ENCODE data around the gene TSPOAP1. TPM values are rescaled to one million over a fixed set of nuclear protein-coding genes. Genes with fewer than 3 reads are reported as not detected.

The TSPOAP1 gene
- total RNA-seq, 2 experiments from 2014 or later, result 17.8 to 19.5 TPM

DNA sequence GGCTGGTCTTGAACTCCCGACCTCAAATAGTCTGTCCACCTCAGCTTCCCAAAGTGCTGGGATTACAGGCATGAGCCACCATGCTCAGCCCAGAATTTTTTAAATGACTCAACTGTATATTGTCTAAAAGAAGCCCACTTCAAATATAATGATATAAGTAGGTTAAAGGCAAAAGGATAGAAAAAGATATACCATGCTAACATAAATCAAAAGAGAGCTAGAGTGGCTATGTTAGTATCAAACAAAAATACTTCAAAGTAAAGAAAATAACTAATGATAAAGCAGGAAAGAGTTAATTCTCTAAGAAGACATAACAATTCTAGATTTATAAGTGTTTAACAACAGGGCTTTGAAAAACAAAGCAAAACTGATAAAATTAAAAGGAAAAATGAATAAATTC is 34.6 kb downstream of the TSPOAP1 start:
- H3K27ac Mint-ChIP-seq, result no peak overlapping the region
- Histone ChIP-seq H3K9me3 (ENCODE audit: control insufficient read depth in 1 of 2, insufficient read depth in 1 of 2, low read length in 2 of 2) (peaks cover 4% of the 10 kb centered on the region in 2 experiments), H3K4me1 (ENCODE audit: insufficient read depth, low read length) (no peaks in the 10 kb centered on the region), H3K27ac (ENCODE audit: low read depth in 1 of 2, low read length in 2 of 2) (no peak overlapping the region), H3K4me3 (ENCODE audit: low read length) (no peak overlapping the region), H3K27me3 (ENCODE audit: control insufficient read depth in 1 of 2, insufficient read depth in 2 of 2, low read length in 2 of 2) (peaks cover 0 to under 1% of the 10 kb centered on the region in 2 experiments), H3K36me3 (ENCODE audit: insufficient read depth, low read length) (no peaks in the 10 kb centered on the region)
- no peak for ATAC-seq (ENCODE audit: poor library complexity)
- CTCF ChIA-PET, result interaction anchor here (0.9 kb wide), 1 partner anchor 10 kb away, joined by 3 read pairs; no protein-coding TSS in a partner anchor
- DNase-seq, result no peak
- no peaks in the 10 kb centered on the region for H3K4me1 Mint-ChIP-seq (ENCODE audit: low read depth)
- H3K27me3 Mint-ChIP-seq, result peaks cover 6% of the 10 kb centered on the region
- intact Hi-C loops (cut with DNase I, micrococcal nuclease), result no loop called here
- POLR2A ChIA-PET, result no interaction called here
- H3K36me3 Mint-ChIP-seq (ENCODE audit: low read depth), result no peaks in the 10 kb centered on the region
- H3K9me3 Mint-ChIP-seq, result no peaks in the 10 kb centered on the region
- TF ChIP-seq, protein P1, sequence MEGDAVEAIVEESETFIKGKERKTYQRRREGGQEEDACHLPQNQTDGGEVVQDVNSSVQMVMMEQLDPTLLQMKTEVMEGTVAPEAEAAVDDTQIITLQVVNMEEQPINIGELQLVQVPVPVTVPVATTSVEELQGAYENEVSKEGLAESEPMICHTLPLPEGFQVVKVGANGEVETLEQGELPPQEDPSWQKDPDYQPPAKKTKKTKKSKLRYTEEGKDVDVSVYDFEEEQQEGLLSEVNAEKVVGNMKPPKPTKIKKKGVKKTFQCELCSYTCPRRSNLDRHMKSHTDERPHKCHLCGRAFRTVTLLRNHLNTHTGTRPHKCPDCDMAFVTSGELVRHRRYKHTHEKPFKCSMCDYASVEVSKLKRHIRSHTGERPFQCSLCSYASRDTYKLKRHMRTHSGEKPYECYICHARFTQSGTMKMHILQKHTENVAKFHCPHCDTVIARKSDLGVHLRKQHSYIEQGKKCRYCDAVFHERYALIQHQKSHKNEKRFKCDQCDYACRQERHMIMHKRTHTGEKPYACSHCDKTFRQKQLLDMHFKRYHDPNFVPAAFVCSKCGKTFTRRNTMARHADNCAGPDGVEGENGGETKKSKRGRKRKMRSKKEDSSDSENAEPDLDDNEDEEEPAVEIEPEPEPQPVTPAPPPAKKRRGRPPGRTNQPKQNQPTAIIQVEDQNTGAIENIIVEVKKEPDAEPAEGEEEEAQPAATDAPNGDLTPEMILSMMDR (IDR thresholded peaks at IDR 0.05), result no peak
- no peak overlapping the region for H3K4me3 Mint-ChIP-seq

DNA sequence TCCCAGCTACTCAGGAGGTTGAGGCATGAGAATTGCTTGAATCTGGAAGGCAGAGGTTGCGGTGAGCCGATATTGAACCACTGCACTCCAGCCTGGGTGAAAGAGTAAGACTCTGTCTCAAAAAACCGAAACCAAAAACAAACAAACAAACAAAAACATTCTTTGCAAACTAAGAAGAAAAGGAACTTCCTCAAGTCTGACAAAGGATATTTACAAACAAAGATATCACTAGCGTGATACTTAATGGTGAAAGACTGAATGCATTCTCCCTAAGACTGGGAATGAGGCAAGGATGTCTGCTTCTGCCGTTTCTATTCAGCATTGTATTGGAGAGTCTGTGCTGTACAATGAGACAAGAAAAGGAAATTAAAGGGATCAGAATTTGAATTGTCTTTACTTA is 37.3 kb downstream of the TSPOAP1 start:
- peaks cover 0 to 2% of the 10 kb centered on the region in 2 experiments for H3K27me3 ChIP-seq (ENCODE audit: control insufficient read depth in 1 of 2, insufficient read depth in 2 of 2, low read length in 2 of 2)
- no peaks in the 10 kb centered on the region for H3K36me3 ChIP-seq (ENCODE audit: insufficient read depth, low read length)
- TF ChIP-seq, protein P1 (IDR thresholded peaks at IDR 0.05), result no peak
- ATAC-seq (ENCODE audit: poor library complexity) (no peak), DNase-seq (no peak)
- Mint-ChIP-seq H3K27me3 (peaks cover 6% of the 10 kb centered on the region), H3K9me3 (no peaks in the 10 kb centered on the region), H3K36me3 (ENCODE audit: low read depth) (no peaks in the 10 kb centered on the region), H3K4me1 (ENCODE audit: low read depth) (no peaks in the 10 kb centered on the region), H3K4me3 (no peak overlapping the region), H3K27ac (no peak overlapping the region)
- ChIA-PET POLR2A (no interaction called here), CTCF (no interaction called here)
- H3K27ac ChIP-seq (ENCODE audit: low read depth in 1 of 2, low read length in 2 of 2), result no peak overlapping the region
- peaks cover 4% of the 10 kb centered on the region in 2 experiments for H3K9me3 ChIP-seq (ENCODE audit: control insufficient read depth in 1 of 2, insufficient read depth in 1 of 2, low read length in 2 of 2)
- H3K4me3 ChIP-seq (ENCODE audit: low read length), result no peak overlapping the region
- intact Hi-C loops (cut with DNase I, micrococcal nuclease), result no loop called here
- H3K4me1 ChIP-seq (ENCODE audit: insufficient read depth, low read length), result no peaks in the 10 kb centered on the region

DNA sequence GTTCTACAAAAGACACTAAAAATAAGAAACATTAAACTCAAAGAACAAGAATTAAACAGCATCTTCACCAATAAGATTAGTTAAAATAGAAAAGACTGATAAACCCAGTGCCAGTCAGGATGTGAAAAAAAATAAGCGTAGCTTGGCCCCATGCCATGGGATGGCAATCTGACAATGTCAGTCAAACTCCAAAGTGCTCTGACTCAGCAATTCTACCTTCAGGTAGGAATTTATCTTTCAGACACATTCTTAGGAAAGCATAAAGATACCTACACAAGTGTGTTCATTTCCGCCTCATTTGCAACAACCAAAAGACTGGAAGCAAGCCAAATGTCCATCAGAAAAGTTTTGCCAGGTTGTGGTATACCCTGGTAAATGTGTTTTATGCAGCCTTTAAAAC is 38.7 kb downstream of the TSPOAP1 start:
- H3K27ac Mint-ChIP-seq, result no peak overlapping the region
- Histone ChIP-seq H3K9me3 (ENCODE audit: control insufficient read depth in 1 of 2, insufficient read depth in 1 of 2, low read length in 2 of 2) (peaks cover 4% of the 10 kb centered on the region in 2 experiments), H3K27ac (ENCODE audit: low read depth in 1 of 2, low read length in 2 of 2) (no peak overlapping the region), H3K4me3 (ENCODE audit: low read length) (no peak overlapping the region), H3K4me1 (ENCODE audit: insufficient read depth, low read length) (no peaks in the 10 kb centered on the region), H3K27me3 (ENCODE audit: control insufficient read depth in 1 of 2, insufficient read depth in 2 of 2, low read length in 2 of 2) (peaks cover 0 to 2% of the 10 kb centered on the region in 2 experiments), H3K36me3 (ENCODE audit: insufficient read depth, low read length) (no peaks in the 10 kb centered on the region)
- no peak overlapping the region for H3K4me3 Mint-ChIP-seq
- ATAC-seq (ENCODE audit: poor library complexity) (no peak), DNase-seq (no peak)
- intact Hi-C loops (cut with DNase I, micrococcal nuclease), result no loop called here
- CTCF ChIA-PET, result interaction anchor here (1.3 kb wide), 1 partner anchor 40 kb away, joined by 3 read pairs; no protein-coding TSS in a partner anchor
- H3K27me3 Mint-ChIP-seq, result peaks cover 11% of the 10 kb centered on the region
- TF ChIP-seq, protein P1 (IDR thresholded peaks at IDR 0.05), result no peak
- H3K9me3 Mint-ChIP-seq, result no peaks in the 10 kb centered on the region
- H3K36me3 Mint-ChIP-seq (ENCODE audit: low read depth), result no peaks in the 10 kb centered on the region
- POLR2A ChIA-PET, result no interaction called here
- H3K4me1 Mint-ChIP-seq (ENCODE audit: low read depth), result no peaks in the 10 kb centered on the region
